Ishikawa (cell line): ENCODE results near the gene RTKN.

ENCODE experiments used
- CEBPB ChIP-seq: IDR thresholded peaks from 2 replicates; pipeline ENCODE4 v1.6.1; 2012
- CREB1 ChIP-seq: IDR thresholded peaks from 2 replicates; pipeline ENCODE4 v1.6.1; 2012; ENCODE audit warnings: low read depth
- EGR1 ChIP-seq: IDR thresholded peaks from 2 replicates; pipeline ENCODE4 v1.6.1; 2012
- EP300 ChIP-seq: IDR thresholded peaks from 2 replicates; pipeline ENCODE4 v1.6.1; 2012; ENCODE audit warnings: borderline replicate concordance
- FOXM1 ChIP-seq: IDR thresholded peaks from 2 replicates; pipeline ENCODE4 v1.6.1; 2012; ENCODE audit warnings: low read depth, borderline replicate concordance
- MAX ChIP-seq: IDR thresholded peaks from 2 replicates; pipeline ENCODE4 v1.6.1; 2012
- NFIC ChIP-seq: IDR thresholded peaks from 2 replicates; pipeline ENCODE4 v1.6.1; 2012
- RAD21 ChIP-seq: IDR thresholded peaks from 2 replicates; pipeline ENCODE4 v1.6.1; 2012; ENCODE audit warnings: low read depth
- REST ChIP-seq: IDR thresholded peaks from 2 replicates; pipeline ENCODE4 v1.6.1; 2012; ENCODE audit warnings: low read depth, mild to moderate bottlenecking
- TAF1 ChIP-seq: IDR thresholded peaks from 2 replicates; pipeline ENCODE4 v1.6.1; 2012; ENCODE audit warnings: low read depth, mild to moderate bottlenecking
- TCF12 ChIP-seq: IDR thresholded peaks from 2 replicates; pipeline ENCODE4 v1.6.1; 2012; ENCODE audit warnings: low read depth
- TEAD4 ChIP-seq: IDR thresholded peaks from 2 replicates; pipeline ENCODE4 v1.6.1; 2012
- YY1 ChIP-seq: IDR thresholded peaks from 2 replicates; pipeline ENCODE4 v1.6.1; 2012; ENCODE audit warnings: low read depth
- ZBTB7A ChIP-seq: IDR thresholded peaks from 2 replicates; pipeline ENCODE4 v1.6.1; 2012; ENCODE audit warnings: low read depth
- TF ChIP-seq, protein P1 (sequence below): IDR thresholded peaks from 2 replicates; pipeline ENCODE4 v1.6.1; 2012

RTKN gene

GRCh38 chr2:74418312-74418711, 23.4 kb downstream of the RTKN start:
- TF ChIP-seq FOXM1: no peak
- TF ChIP-seq TAF1: no peak
- no peak for TF ChIP-seq REST
- no peak for TF ChIP-seq YY1
- TF ChIP-seq EP300: no peak
- TF ChIP-seq CREB1: no peak
- TF ChIP-seq MAX: no peak
- no peak for TF ChIP-seq TCF12
- TF ChIP-seq NFIC: no peak

DNA sequence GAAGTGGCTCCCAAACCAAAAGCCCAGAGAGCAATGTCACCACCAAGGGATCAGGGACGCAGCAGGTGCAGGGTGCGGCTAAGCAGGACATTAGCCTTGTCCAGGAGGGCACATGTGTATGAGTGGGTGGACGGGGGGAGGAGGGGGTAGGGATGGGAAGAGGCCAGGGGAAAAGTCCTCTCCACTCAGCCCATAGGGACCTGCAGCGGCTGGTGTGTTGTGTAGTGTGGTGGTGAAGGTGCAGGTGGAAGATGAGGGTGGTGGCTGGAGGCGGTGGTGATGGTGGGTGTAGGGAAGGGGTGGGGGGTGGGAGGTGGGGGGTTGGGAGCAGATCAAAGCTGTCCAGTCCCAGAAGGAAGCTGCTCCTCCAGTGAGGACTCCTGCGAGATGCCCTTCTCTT, 24.0 kb downstream of the RTKN start:
- TF ChIP-seq EP300 (no peak), REST (no peak), YY1 (no peak), FOXM1 (no peak), TEAD4 (no peak), TAF1 (no peak), ZBTB7A (no peak)

DNA sequence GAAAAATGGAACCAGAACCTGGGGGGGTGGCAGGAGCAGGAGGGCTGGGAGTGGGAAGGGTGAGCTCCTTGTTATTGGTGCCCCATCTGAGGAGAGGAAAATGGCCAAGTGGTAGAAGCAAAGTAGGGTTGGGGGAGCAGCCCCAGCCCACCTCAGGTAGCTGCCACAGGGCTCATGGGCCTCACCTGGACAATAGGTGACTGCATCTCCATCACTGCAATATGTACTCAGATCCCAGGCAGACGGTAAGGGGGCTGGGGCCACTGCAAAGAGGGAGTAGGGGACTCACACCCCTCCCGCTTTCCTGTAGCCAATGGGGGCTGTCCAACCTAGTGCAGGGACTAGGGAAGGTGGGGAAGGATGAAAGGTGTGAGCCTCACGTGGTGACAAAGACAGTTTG, 24.5 kb downstream of the RTKN start:
- no peak for TF ChIP-seq CREB1
- no peak for TF ChIP-seq EP300
- no peak for TF ChIP-seq RAD21
- no peak for TF ChIP-seq REST
- TF ChIP-seq NFIC: no peak
- no peak for TF ChIP-seq MAX
- TF ChIP-seq YY1: no peak
- TF ChIP-seq EGR1: no peak
- TF ChIP-seq TCF12: no peak
- no peak for TF ChIP-seq CEBPB
- no peak for TF ChIP-seq TEAD4
- no peak for TF ChIP-seq FOXM1
- TF ChIP-seq, protein P1, sequence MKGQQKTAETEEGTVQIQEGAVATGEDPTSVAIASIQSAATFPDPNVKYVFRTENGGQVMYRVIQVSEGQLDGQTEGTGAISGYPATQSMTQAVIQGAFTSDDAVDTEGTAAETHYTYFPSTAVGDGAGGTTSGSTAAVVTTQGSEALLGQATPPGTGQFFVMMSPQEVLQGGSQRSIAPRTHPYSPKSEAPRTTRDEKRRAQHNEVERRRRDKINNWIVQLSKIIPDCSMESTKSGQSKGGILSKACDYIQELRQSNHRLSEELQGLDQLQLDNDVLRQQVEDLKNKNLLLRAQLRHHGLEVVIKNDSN: no peak
- TF ChIP-seq TAF1: no peak
- no peak for TF ChIP-seq ZBTB7A

- TF ChIP-seq TEAD4 (no peak), NFIC (no peak), TCF12 (no peak), REST (no peak), ZBTB7A (no peak), YY1 (no peak), RAD21 (no peak), TAF1 (no peak), EP300 (no peak), CREB1 (no peak), MAX (no peak), CEBPB (no peak), EGR1 (no peak), FOXM1 (no peak)
- TF ChIP-seq, protein P1: no peak
These were observed 25.0 kb downstream of the RTKN start for GRCh38 chr2:74416778-74417177.
